ENCODE results near the gene C2.

DNA sequence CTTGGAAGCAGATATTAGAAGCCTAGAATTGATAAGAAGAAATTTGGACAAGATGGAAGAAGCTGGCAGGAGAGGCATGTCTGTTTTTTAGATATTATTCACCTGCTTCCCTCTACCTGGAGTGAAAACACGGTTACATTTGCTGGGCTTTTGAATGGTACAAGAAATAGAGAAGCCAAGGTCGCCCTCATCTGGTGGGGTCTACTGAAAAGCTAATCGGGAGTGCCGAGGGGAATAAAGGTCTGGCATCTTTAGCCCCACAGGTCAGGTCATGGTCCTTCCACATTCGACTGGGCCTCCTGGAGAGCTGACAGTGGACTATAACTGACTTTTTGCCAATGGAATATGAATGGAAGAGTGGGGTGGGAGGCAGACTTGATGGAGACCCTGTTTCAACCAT is 4.6 kb upstream of the C2 start:
- TF ChIP-seq POLR2AphosphoS5 (IDR thresholded peaks at IDR 0.05; ENCODE audit: insufficient read depth in 1 of 2, low read depth in 1 of 2): no peak
- TF ChIP-seq, protein P1, sequence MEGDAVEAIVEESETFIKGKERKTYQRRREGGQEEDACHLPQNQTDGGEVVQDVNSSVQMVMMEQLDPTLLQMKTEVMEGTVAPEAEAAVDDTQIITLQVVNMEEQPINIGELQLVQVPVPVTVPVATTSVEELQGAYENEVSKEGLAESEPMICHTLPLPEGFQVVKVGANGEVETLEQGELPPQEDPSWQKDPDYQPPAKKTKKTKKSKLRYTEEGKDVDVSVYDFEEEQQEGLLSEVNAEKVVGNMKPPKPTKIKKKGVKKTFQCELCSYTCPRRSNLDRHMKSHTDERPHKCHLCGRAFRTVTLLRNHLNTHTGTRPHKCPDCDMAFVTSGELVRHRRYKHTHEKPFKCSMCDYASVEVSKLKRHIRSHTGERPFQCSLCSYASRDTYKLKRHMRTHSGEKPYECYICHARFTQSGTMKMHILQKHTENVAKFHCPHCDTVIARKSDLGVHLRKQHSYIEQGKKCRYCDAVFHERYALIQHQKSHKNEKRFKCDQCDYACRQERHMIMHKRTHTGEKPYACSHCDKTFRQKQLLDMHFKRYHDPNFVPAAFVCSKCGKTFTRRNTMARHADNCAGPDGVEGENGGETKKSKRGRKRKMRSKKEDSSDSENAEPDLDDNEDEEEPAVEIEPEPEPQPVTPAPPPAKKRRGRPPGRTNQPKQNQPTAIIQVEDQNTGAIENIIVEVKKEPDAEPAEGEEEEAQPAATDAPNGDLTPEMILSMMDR (IDR thresholded peaks at IDR 0.05): no peak
- TF ChIP-seq POLR2A (IDR thresholded peaks at IDR 0.05): no peak

Measured in vagina (tissue), 2 donors.